Activated CD8-positive, alpha-beta memory T cell treated with anti-CD3 and anti-CD28 coated beads, Interleukin-2, amount 50 U/mL, for 1 hour (primary cell): ENCODE data around the gene ITGA11.

ENCODE experiments used
- DNase-seq: peaks from one replicate; pipeline ENCODE4 v3.0.0-alpha.2; 2020; ENCODE audit errors: extremely low read depth

ITGA11 gene

GRCh38 chr15:68373028-68373427 lies 58.9 kb downstream of the ITGA11 start:
- DNase-seq: no peak

- DNase-seq: no peak
Measured at GRCh38 chr15:68372291-68372811, 59.6 kb downstream of the ITGA11 start.

- no peak for DNase-seq
Measured at GRCh38 chr15:68371851-68372250, 60.1 kb downstream of the ITGA11 start.

- DNase-seq: no peak
Measured at GRCh38 chr15:68371160-68371559, 60.8 kb downstream of the ITGA11 start.

- DNase-seq: no peak
Measured at GRCh38 chr15:68370768-68371151, 61.2 kb downstream of the ITGA11 start.

GRCh38 chr15:68369931-68370767 lies 61.8 kb downstream of the ITGA11 start:
- DNase-seq: no peak

GRCh38 chr15:68368731-68369435 lies 63.1 kb downstream of the ITGA11 start:
- DNase-seq: no peak

GRCh38 chr15:68367992-68368391 lies 64.0 kb downstream of the ITGA11 start:
- DNase-seq: no peak

GRCh38 chr15:68367226-68367625 lies 64.7 kb downstream of the ITGA11 start:
- no peak for DNase-seq

- DNase-seq: no peak
Measured at GRCh38 chr15:68366314-68366713, 65.6 kb downstream of the ITGA11 start.

- no peak for DNase-seq
Measured at GRCh38 chr15:68365770-68366169, 66.2 kb downstream of the ITGA11 start.

- DNase-seq: no peak
Measured at GRCh38 chr15:68365140-68365745, 66.7 kb downstream of the ITGA11 start.

GRCh38 chr15:68364660-68365035 lies 67.3 kb downstream of the ITGA11 start:
- DNase-seq: no peak

GRCh38 chr15:68364028-68364659 lies 67.8 kb downstream of the ITGA11 start:
- DNase-seq: no peak

- no peak for DNase-seq
Measured at GRCh38 chr15:68363353-68363752, 68.6 kb downstream of the ITGA11 start.

- DNase-seq: no peak
Measured at GRCh38 chr15:68362537-68363126, 69.3 kb downstream of the ITGA11 start.

GRCh38 chr15:68360721-68361120 lies 71.2 kb downstream of the ITGA11 start:
- DNase-seq: no peak

- no peak for DNase-seq
Measured at GRCh38 chr15:68356778-68357177, 75.2 kb downstream of the ITGA11 start.

GRCh38 chr15:68354923-68355322 lies 77.0 kb downstream of the ITGA11 start:
- no peak for DNase-seq

- DNase-seq: no peak
Measured at GRCh38 chr15:68354268-68354667, 77.7 kb downstream of the ITGA11 start.

GRCh38 chr15:68353421-68354135 lies 78.4 kb downstream of the ITGA11 start:
- DNase-seq: no peak
